Adipocyte (in vitro differentiated cells): ENCODE data around the gene MAST4.
"Not testable (repeated sequence)": the region's sequence is repeated elsewhere in the genome, so short reads cannot be mapped to it uniquely, and the experiment has no call there.

ENCODE experiments used
- DNase-seq: peaks from one replicate; pipeline ENCODE4 v3.0.0-alpha.2; 2015; ENCODE audit warnings: low read depth
- H3K27me3 ChIP-seq: replicated peaks from 2 replicates; pipeline ENCODE4 v1.7.0; 2013; ENCODE audit warnings: mild to moderate bottlenecking, low read length, moderate library complexity; ENCODE audit not compliant: control insufficient read depth, insufficient read depth
- H3K36me3 ChIP-seq: 2 replicates; pipeline ENCODE4 v1.7.0; 2013; ENCODE audit warnings: low read length, mild to moderate bottlenecking, moderate library complexity; ENCODE audit not compliant: control insufficient read depth, insufficient read depth, severe bottlenecking
- H3K4me1 ChIP-seq: 2 replicates; pipeline ENCODE4 v1.7.0; 2013; ENCODE audit warnings: mild to moderate bottlenecking, low read length, moderate library complexity; ENCODE audit not compliant: control insufficient read depth, insufficient read depth
- H3K4me3 ChIP-seq: 2 replicates; pipeline ENCODE4 v1.7.0; 2013; ENCODE audit warnings: mild to moderate bottlenecking, low read length, moderate library complexity
- H3K9ac ChIP-seq: 2 replicates; pipeline ENCODE4 v1.7.0; 2013; ENCODE audit warnings: mild to moderate bottlenecking, low read length, moderate library complexity
- H3K9me3 ChIP-seq: 2 replicates; pipeline ENCODE4 v1.7.0; 2013; ENCODE audit warnings: mild to moderate bottlenecking, low read length, moderate library complexity; ENCODE audit not compliant: control insufficient read depth

MAST4 gene

DNA sequence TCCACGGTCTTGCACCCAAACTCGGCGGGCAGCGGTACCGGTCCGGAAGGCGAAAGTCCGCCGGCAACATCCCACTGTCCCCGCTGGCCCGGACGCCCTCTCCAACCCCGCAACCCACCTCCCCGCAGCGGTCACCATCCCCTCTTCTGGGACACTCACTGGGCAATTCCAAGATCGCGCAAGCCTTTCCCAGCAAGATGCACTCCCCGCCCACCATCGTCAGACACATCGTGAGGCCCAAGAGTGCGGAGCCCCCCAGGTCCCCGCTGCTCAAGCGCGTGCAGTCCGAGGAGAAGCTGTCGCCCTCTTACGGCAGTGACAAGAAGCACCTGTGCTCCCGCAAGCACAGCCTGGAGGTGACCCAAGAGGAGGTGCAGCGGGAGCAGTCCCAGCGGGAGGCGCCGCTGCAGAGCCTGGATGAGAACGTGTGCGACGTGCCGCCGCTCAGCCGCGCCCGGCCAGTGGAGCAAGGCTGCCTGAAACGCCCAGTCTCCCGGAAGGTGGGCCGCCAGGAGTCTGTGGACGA is 567.1 kb downstream of the MAST4 start:
- Histone ChIP-seq H3K4me3 (no peak overlapping the region), H3K9me3 (no peaks in the 10 kb centered on the region), H3K36me3 (peaks cover 46% of the 10 kb centered on the region), H3K27me3 (no peaks in the 10 kb centered on the region), H3K4me1 (peaks cover 26% of the 10 kb centered on the region), H3K9ac (no peak overlapping the region)
- DNase-seq: no peak

GRCh38 chr5:67163863-67164595 is 567.8 kb downstream of the MAST4 start:
- no peak for DNase-seq

DNA sequence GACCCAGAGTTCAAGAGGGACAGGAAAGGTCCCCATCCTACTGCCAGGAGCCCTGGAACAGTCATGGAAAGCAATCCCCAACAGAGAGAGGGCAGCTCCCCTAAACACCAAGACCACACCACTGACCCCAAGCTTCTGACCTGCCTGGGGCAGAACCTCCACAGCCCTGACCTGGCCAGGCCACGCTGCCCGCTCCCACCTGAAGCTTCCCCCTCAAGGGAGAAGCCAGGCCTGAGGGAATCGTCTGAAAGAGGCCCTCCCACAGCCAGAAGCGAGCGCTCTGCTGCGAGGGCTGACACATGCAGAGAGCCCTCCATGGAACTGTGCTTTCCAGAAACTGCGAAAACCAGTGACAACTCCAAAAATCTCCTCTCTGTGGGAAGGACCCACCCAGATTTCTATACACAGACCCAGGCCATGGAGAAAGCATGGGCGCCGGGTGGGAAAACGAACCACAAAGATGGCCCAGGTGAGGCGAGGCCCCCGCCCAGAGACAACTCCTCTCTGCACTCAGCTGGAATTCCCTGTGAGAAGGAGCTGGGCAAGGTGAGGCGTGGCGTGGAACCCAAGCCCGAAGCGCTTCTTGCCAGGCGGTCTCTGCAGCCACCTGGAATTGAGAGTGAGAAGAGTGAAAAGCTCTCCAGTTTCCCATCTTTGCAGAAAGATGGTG is 568.8 kb downstream of the MAST4 start:
- H3K9me3 ChIP-seq: no peaks in the 10 kb centered on the region
- DNase-seq: no peak
- peaks cover 46% of the 10 kb centered on the region for H3K36me3 ChIP-seq
- no peak overlapping the region for H3K9ac ChIP-seq
- H3K4me1 ChIP-seq: peaks cover 26% of the 10 kb centered on the region
- H3K4me3 ChIP-seq: no peak overlapping the region
- H3K27me3 ChIP-seq: no peaks in the 10 kb centered on the region

More at GRCh38 chr5:67163863-67164595, 567.8 kb downstream of the MAST4 start:
- Histone ChIP-seq H3K27me3 (no peaks in the 10 kb centered on the region), H3K9me3 (no peaks in the 10 kb centered on the region), H3K4me1 (peaks cover 26% of the 10 kb centered on the region), H3K4me3 (no peak overlapping the region), H3K36me3 (peaks cover 46% of the 10 kb centered on the region), H3K9ac (no peak overlapping the region)

- Histone ChIP-seq H3K9ac (peak overlapping the region; percentile 80), H3K9me3 (no peaks in the 10 kb centered on the region), H3K27me3 (no peaks in the 10 kb centered on the region), H3K4me3 (peak overlapping the region; percentile 8), H3K36me3 (peaks cover 42% of the 10 kb centered on the region), H3K4me1 (peaks cover 19% of the 10 kb centered on the region)
- DNase-seq: peak; percentile 74
Measured at GRCh38 chr5:67165526-67166459, 569.6 kb downstream of the MAST4 start.

DNA sequence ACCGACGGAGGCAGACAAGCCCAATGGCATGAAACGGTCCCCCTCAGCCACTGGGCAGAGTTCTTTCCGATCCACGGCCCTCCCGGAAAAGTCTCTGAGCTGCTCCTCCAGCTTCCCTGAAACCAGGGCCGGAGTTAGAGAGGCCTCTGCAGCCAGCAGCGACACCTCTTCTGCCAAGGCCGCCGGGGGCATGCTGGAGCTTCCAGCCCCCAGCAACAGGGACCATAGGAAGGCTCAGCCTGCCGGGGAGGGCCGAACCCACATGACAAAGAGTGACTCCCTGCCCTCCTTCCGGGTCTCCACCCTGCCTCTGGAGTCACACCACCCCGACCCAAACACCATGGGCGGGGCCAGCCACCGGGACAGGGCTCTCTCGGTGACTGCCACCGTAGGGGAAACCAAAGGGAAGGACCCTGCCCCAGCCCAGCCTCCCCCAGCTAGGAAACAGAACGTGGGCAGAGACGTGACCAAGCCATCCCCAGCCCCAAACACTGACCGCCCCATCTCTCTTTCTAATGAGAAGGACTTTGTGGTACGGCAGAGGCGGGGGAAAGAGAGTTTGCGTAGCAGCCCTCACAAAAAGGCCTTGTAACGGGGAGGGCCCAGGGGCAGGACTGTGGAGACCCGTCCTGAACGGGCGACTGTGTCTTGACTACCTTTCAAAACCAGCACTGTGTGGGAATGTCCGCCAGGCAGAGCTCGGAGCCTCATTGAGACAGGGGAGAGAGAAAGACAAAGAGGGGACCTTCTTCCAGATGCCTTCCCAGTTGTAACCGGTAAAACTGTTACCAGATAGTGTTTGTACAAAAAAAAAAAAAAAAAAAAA is 570.5 kb downstream of the MAST4 start:
- H3K9me3 ChIP-seq: no peaks in the 10 kb centered on the region
- peak overlapping the region; percentile 8 for H3K4me3 ChIP-seq
- no peak for DNase-seq
- peaks cover 17% of the 10 kb centered on the region for H3K4me1 ChIP-seq
- peak overlapping the region; percentile 80 for H3K9ac ChIP-seq
- no peaks in the 10 kb centered on the region for H3K27me3 ChIP-seq
- H3K36me3 ChIP-seq: peaks cover 42% of the 10 kb centered on the region

DNA sequence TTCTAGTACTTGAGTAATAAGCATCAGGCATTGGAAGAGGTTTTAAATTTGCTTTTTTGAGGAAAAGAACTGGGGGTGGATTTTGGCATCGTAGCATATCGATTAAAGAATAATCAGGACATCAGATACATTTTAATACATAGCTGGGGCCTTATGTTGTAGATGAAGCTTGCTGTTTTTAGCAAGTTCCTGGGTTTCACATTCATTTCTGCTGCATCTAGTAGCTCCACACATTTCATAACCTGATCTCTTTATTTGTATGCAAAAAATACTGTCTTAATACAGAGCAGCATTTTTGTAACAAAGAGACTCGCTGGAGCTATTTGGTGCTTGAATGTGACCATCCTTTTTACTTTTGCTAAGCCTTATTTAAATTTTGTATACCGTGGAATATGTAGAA is 571.9 kb downstream of the MAST4 start:
- H3K4me1 ChIP-seq: peaks cover 17% of the 10 kb centered on the region
- no peaks in the 10 kb centered on the region for H3K27me3 ChIP-seq
- H3K4me3 ChIP-seq: no peak overlapping the region
- no peak overlapping the region for H3K9ac ChIP-seq
- peaks cover 34% of the 10 kb centered on the region for H3K36me3 ChIP-seq
- H3K9me3 ChIP-seq: no peaks in the 10 kb centered on the region
- no peak for DNase-seq

DNA sequence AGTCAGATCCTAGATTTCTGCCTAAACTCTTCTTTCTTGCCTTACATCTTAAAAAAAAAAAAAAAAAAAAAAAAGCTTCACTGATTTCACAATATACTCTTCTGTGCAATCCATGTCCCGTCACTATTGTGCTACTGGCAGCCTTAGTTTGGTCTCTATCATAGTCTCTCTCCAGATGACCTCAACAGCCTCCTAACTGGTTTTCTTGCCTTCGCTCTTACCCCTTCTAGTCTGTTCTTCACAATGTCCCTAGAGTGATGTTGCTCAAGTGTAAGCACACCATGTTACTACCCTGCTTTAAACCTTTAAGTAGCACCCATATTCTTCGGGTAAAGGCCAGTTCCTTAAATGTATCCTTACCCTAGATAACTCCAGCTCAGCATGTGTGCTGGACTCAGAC is 574.6 kb downstream of the MAST4 start:
- H3K36me3 ChIP-seq: peaks cover 7% of the 10 kb centered on the region
- no peaks in the 10 kb centered on the region for H3K27me3 ChIP-seq
- peaks cover 14% of the 10 kb centered on the region for H3K4me1 ChIP-seq
- H3K9me3 ChIP-seq: no peaks in the 10 kb centered on the region
- no peak overlapping the region for H3K9ac ChIP-seq
- DNase-seq: peak; percentile 31
- H3K4me3 ChIP-seq: no peak overlapping the region

GRCh38 chr5:67173351-67173750 is 577.2 kb downstream of the MAST4 start:
- H3K9ac ChIP-seq, H3K4me3 ChIP-seq, H3K36me3 ChIP-seq, H3K4me1 ChIP-seq, H3K9me3 ChIP-seq, DNase-seq, H3K27me3 ChIP-seq: not testable (repeated sequence)

DNA sequence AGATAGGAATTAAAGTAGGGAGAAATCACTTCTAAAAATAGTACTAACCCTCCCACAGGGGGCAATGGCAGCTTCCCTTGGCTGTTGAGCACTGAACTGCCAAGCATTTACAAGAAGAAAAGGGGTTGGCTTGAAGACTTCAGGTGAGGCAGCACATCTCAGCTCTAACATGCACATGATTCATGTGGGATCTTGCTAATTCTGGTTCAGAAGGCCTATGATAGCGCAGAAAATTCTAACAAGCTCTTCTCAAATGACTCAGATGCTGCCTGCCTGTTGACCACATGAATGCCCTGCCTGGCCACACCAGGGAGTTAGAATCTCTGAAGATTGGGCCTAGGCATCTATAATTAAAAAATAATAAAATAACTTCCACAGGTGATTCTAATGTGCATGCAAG is 577.8 kb downstream of the MAST4 start:
- Histone ChIP-seq H3K4me3 (no peak overlapping the region), H3K9ac (no peak overlapping the region), H3K9me3 (no peaks in the 10 kb centered on the region), H3K27me3 (no peaks in the 10 kb centered on the region), H3K36me3 (no peaks in the 10 kb centered on the region), H3K4me1 (peaks cover 4% of the 10 kb centered on the region)
- no peak for DNase-seq

DNA sequence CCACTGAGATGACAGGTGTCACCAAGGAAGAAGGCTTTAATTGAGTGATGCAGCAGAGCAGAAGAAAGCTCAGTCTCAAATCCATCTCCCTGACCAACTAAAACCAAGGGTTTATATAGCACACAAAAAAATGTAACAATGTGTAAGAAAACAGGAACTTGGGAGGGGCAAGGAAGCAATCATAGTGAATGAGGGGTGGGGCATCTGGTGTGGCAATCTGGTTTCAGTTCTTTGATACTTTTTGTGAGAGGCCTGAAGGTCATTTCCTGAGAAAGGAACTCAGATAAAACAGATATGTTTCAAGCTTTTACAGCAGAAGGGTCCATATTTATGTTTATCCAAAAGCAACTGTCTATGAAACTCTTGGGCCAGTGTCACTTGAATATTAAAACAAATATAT is 580.7 kb downstream of the MAST4 start:
- no peaks in the 10 kb centered on the region for H3K9me3 ChIP-seq
- H3K4me1 ChIP-seq: no peaks in the 10 kb centered on the region
- no peak for DNase-seq
- no peaks in the 10 kb centered on the region for H3K27me3 ChIP-seq
- H3K36me3 ChIP-seq: no peaks in the 10 kb centered on the region
- no peak overlapping the region for H3K4me3 ChIP-seq
- H3K9ac ChIP-seq: no peak overlapping the region
